Sigmoid colon (tissue), 4 donors: ENCODE measurements around the gene ALDH3A2.

Experiments
- CTCF ChIP-seq, 4 experiments: fragments of 450-650 bp in 3 of 4; fragments of 200-600 bp in 1 of 4; IDR thresholded peaks; one replicate each; pipeline ENCODE4 v1.5.1; 2016 to 2019; ENCODE audit warnings: antibody characterized with exemption in 4 of 4, mild to moderate bottlenecking in 3 of 4, moderate library complexity in 2 of 4
- EP300 ChIP-seq, 4 donors: sonication (generic); formaldehyde crosslinking; IDR thresholded peaks; one replicate each; pipeline ENCODE4 v1.6.1; 2017; ENCODE audit warnings: antibody characterized with exemption in 4 of 4

- TF ChIP-seq CTCF (IDR thresholded peaks at IDR 0.05) (no peak), EP300 (IDR thresholded peaks at IDR 0.05) (no peak)
These were observed 28.7 kb upstream of the ALDH3A2 start for GRCh38 chr17:19619705-19620325.
